Panc1 (cell line): ENCODE data around the gene UACA. TPM values are rescaled to one million over a fixed set of nuclear protein-coding genes. Genes with fewer than 3 reads are reported as not detected.

Experiments used
- ATAC-seq: fragments of 200-7000 bp; cut with Tn5 transposase; 2 replicates; pipeline ENCODE4 v1.9.1; 2020; ENCODE audit warnings: mild to moderate bottlenecking, moderate library complexity
- BruUV-seq: library from RNA; stranded (reverse); fragments of 400-500 nt; replicated peaks from 2 replicates; lab custom pipeline; 2021; lab: Mats Ljungman, UMichigan
- CTCF ChIA-PET: fragments of 300-600 bp; sonication (Branson Sonifier 250); formaldehyde crosslinking; loops from one replicate; lab custom pipeline; 2022; ENCODE audit warnings: antibody characterized with exemption; lab: Charles Lee
- POLR2A ChIA-PET: fragments of 300-600 bp; sonication (Branson Sonifier 250); formaldehyde crosslinking; loops from one replicate; lab custom pipeline; 2022; ENCODE audit warnings: antibody characterized with exemption; lab: Charles Lee
- DNase-seq: peaks from one replicate; pipeline ENCODE4 v3.0.0-alpha.2; 2010; ENCODE audit warnings: low read depth, low spot score
- H3K27ac ChIP-seq: 2 replicates; pipeline ENCODE4 v1.5.1; 2011; ENCODE audit warnings: mild to moderate bottlenecking, low read length, inconsistent platforms
- H3K27me3 ChIP-seq: fragments of 200-500 bp; sonication (Bioruptor generic); 2 replicates; pipeline ENCODE4 v1.6.0; 2014; ENCODE audit warnings: low read length, inconsistent platforms; ENCODE audit not compliant: control insufficient read depth, insufficient read depth
- H3K36me3 ChIP-seq: fragments of 200-500 bp; sonication (Bioruptor generic); 2 replicates; pipeline ENCODE4 v1.5.1; 2014; ENCODE audit warnings: inconsistent platforms, mild to moderate bottlenecking, low read length, moderate library complexity; ENCODE audit not compliant: control insufficient read depth, insufficient read depth
- H3K4me1 ChIP-seq: 2 replicates; pipeline ENCODE4 v1.5.1; 2011; ENCODE audit warnings: inconsistent platforms, mild to moderate bottlenecking, low read length, moderate library complexity; ENCODE audit not compliant: control insufficient read depth, insufficient read depth
- H3K4me3 ChIP-seq, 2 experiments: 2 replicates each; pipeline ENCODE4 v1.5.1; 2011 to 2012; ENCODE audit warnings: low read depth in 2 of 2, low read length in 2 of 2, mild to moderate bottlenecking in 2 of 2, inconsistent platforms in 1 of 2, moderate library complexity in 1 of 2
- H3K9me3 ChIP-seq: fragments of 200-500 bp; sonication (Bioruptor generic); 2 replicates; pipeline ENCODE4 v1.5.1; 2014; ENCODE audit warnings: low read depth, mild to moderate bottlenecking, inconsistent platforms, low read length, moderate library complexity; ENCODE audit not compliant: control insufficient read depth, insufficient read depth
- POLR2AphosphoS5 ChIP-seq: IDR thresholded peaks from 2 replicates; pipeline ENCODE4 v1.6.1; 2012; ENCODE audit warnings: mild to moderate bottlenecking, low read depth, low read length, moderate library complexity
- SIN3A ChIP-seq: IDR thresholded peaks from 2 replicates; pipeline ENCODE4 v1.6.1; 2012; ENCODE audit warnings: low read depth, mild to moderate bottlenecking, low read length, moderate library complexity, borderline replicate concordance; ENCODE audit not compliant: insufficient read depth
- TCF7L2 ChIP-seq: IDR thresholded peaks from 2 replicates; pipeline ENCODE4 v1.6.1; 2011; ENCODE audit warnings: mild to moderate bottlenecking, low read depth, low read length, inconsistent platforms
- in situ Hi-C: cut with HindIII; loops from 2 replicates; pipeline ENCODE4 v1.10.0; 2016; ENCODE audit warnings: low sequenced_read_pairs, low pct_unique_long_range_greater_than_20kb
- intact Hi-C: fragments of 100-400 bp; cut with micrococcal nuclease; formaldehyde crosslinking; loops from one replicate; pipeline ENCODE4 v1.10.0; 2022; ENCODE audit not compliant: unreplicated experiment
- total RNA-seq: library from RNA; stranded (reverse); gene quantifications from one replicate; pipeline ENCODE4 v1.2.1, GENCODE V29; 2021; ENCODE audit not compliant: unreplicated experiment
- TF ChIP-seq, protein P1 (sequence below), 2 experiments: IDR thresholded peaks; 2 replicates each; pipeline ENCODE4 v1.6.1; 2011 to 2012; ENCODE audit warnings: low read depth in 2 of 2, control low read depth in 1 of 2, low read length in 1 of 2, mild to moderate bottlenecking in 1 of 2, moderate library complexity in 1 of 2; ENCODE audit not compliant: insufficient read depth in 1 of 2
- TF ChIP-seq, protein P2 (sequence below): fragments of 450-650 bp; IDR thresholded peaks from 2 replicates; pipeline ENCODE4 v1.5.1; 2017; ENCODE audit warnings: mild to moderate bottlenecking

Gene UACA
- total RNA-seq, 1 experiment from 2014 or later, result 303 TPM

DNA sequence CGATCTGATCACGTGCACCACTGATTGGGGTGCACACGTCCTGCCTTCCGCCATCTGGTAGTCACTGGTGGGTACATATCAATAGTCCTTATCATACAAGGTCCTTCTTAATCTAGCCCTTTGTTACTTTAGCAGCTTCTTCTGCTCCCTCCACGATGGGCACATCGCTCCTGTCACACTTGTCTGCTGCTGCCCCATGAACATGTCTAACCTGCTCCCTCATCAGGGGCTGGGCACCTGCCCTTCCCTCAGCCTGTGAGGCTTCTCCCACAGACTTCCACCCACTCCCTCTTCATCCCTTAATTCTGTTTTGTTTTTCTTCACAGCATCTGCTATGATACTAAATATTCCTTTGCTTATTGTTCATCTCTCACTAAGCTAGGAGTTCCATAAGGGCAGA lies 82.5 kb downstream of the UACA start:
- Histone ChIP-seq H3K4me3 (no peak overlapping the region), H3K36me3 (peaks cover 67% of the 10 kb centered on the region), H3K4me1 (no peaks in the 10 kb centered on the region; the same call in 1 of the 2 replicates), H3K9me3 (no peaks in the 10 kb centered on the region), H3K27me3 (no peaks in the 10 kb centered on the region), H3K27ac (peak overlapping the region; percentile 24; the same call in 1 of the 2 replicates)
- CTCF ChIA-PET, result interaction anchor here (0.9 to 1.2 kb wide), 2 partner anchors 42 to 43 kb away, joined by 4 to 7 read pairs; no protein-coding TSS in a partner anchor
- DNase-seq (no peak), ATAC-seq (peak; percentile 37; the same call in 1 of the 2 replicates)
- BruUV-seq, result no TSS peak
- TF ChIP-seq TCF7L2 (no peak), POLR2AphosphoS5 (no peak), SIN3A (no peak)
- TF ChIP-seq, protein P1, sequence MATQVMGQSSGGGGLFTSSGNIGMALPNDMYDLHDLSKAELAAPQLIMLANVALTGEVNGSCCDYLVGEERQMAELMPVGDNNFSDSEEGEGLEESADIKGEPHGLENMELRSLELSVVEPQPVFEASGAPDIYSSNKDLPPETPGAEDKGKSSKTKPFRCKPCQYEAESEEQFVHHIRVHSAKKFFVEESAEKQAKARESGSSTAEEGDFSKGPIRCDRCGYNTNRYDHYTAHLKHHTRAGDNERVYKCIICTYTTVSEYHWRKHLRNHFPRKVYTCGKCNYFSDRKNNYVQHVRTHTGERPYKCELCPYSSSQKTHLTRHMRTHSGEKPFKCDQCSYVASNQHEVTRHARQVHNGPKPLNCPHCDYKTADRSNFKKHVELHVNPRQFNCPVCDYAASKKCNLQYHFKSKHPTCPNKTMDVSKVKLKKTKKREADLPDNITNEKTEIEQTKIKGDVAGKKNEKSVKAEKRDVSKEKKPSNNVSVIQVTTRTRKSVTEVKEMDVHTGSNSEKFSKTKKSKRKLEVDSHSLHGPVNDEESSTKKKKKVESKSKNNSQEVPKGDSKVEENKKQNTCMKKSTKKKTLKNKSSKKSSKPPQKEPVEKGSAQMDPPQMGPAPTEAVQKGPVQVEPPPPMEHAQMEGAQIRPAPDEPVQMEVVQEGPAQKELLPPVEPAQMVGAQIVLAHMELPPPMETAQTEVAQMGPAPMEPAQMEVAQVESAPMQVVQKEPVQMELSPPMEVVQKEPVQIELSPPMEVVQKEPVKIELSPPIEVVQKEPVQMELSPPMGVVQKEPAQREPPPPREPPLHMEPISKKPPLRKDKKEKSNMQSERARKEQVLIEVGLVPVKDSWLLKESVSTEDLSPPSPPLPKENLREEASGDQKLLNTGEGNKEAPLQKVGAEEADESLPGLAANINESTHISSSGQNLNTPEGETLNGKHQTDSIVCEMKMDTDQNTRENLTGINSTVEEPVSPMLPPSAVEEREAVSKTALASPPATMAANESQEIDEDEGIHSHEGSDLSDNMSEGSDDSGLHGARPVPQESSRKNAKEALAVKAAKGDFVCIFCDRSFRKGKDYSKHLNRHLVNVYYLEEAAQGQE (IDR thresholded peaks at IDR 0.05; ENCODE audit: insufficient read depth in 1 of 2, low read depth in 2 of 2, low read length in 1 of 2), result no peak
- TF ChIP-seq, protein P2, sequence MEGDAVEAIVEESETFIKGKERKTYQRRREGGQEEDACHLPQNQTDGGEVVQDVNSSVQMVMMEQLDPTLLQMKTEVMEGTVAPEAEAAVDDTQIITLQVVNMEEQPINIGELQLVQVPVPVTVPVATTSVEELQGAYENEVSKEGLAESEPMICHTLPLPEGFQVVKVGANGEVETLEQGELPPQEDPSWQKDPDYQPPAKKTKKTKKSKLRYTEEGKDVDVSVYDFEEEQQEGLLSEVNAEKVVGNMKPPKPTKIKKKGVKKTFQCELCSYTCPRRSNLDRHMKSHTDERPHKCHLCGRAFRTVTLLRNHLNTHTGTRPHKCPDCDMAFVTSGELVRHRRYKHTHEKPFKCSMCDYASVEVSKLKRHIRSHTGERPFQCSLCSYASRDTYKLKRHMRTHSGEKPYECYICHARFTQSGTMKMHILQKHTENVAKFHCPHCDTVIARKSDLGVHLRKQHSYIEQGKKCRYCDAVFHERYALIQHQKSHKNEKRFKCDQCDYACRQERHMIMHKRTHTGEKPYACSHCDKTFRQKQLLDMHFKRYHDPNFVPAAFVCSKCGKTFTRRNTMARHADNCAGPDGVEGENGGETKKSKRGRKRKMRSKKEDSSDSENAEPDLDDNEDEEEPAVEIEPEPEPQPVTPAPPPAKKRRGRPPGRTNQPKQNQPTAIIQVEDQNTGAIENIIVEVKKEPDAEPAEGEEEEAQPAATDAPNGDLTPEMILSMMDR, result no peak
- in situ Hi-C loops, result no loop called here
- intact Hi-C loops, result no loop called here
- POLR2A ChIA-PET, result no interaction called here

DNA sequence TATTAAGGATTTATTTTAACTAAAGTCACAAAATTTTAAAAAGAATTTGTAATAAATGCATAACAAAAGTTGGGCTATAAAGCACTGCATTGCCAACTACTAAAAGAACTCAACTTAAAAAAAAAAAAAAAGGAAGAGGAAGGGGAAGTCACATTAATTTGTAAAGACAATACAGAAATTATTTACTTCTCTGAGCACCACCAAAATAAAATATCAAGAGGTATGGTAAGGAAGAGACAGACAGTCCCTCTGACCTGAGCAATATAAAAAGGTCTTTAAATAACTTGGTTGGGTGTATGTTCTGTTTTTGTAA lies 83.5 kb downstream of the UACA start:
- CTCF ChIA-PET, result interaction anchor here (0.8 to 1.2 kb wide), 2 partner anchors 8 to 44 kb away, joined by 5 to 7 read pairs; no protein-coding TSS in a partner anchor
- in situ Hi-C loops, result no loop called here
- no peaks in the 10 kb centered on the region for H3K9me3 ChIP-seq
- POLR2A ChIA-PET, result interaction anchor here (0.5 to 0.7 kb wide), 2 partner anchors 128 to 345 kb away, joined by 3 to 6 read pairs; no protein-coding TSS in a partner anchor
- H3K27me3 ChIP-seq, result no peaks in the 10 kb centered on the region
- no peak overlapping the region for H3K27ac ChIP-seq
- no peak for DNase-seq
- no peaks in the 10 kb centered on the region; the same call in 1 of the 2 replicates for H3K4me1 ChIP-seq
- no peak overlapping the region for H3K4me3 ChIP-seq
- intact Hi-C loops, result loop anchor here (5.0 kb wide), 1 partner anchor 132 kb away; no protein-coding TSS in a partner anchor
- no peak for TF ChIP-seq POLR2AphosphoS5
- TF ChIP-seq, protein P2, result peak; percentile 22; the same call in 1 of the 2 replicates
- no peak for ATAC-seq
- BruUV-seq, result TSS peak; percentile 23
- peaks cover 71% of the 10 kb centered on the region for H3K36me3 ChIP-seq
